BLaER1 treated with 17β-estradiol and CSF1 and Interleukin-3, amounts not matched to agents 10 nM and 100 nM (cell line): Measurements from ENCODE around the gene ZCCHC9.

Experiments
- H3K27ac ChIP-seq, 11 experiments: shearing (Covaris generic); formaldehyde crosslinking; 2 replicates each; pipeline ENCODE4 v1.8.1; 2022
- H3K27me3 ChIP-seq, 11 experiments: shearing (Covaris generic); formaldehyde crosslinking; 2 replicates each; pipeline ENCODE4 v1.8.1; 2022
- H3K36me3 ChIP-seq, 11 experiments: shearing (Covaris generic); formaldehyde crosslinking; 2 replicates each; pipeline ENCODE4 v1.8.1; 2022
- H3K4me1 ChIP-seq, 10 experiments: shearing (Covaris generic); formaldehyde crosslinking; 2 replicates each; pipeline ENCODE4 v1.8.1; 2022
- H3K4me2 ChIP-seq, 11 experiments: shearing (Covaris generic); formaldehyde crosslinking; 2 replicates each; pipeline ENCODE4 v1.8.1; 2022
- H3K4me3 ChIP-seq, 10 experiments: shearing (Covaris generic); formaldehyde crosslinking; 2 replicates each; pipeline ENCODE4 v1.8.1; 2022
- H3K9ac ChIP-seq, 11 experiments: shearing (Covaris generic); formaldehyde crosslinking; 2 replicates each; pipeline ENCODE4 v1.8.1; 2022
- H3K9me3 ChIP-seq, 11 experiments: shearing (Covaris generic); formaldehyde crosslinking; replicated peaks in 1 of 11; 2 replicates each; pipeline ENCODE4 v1.8.1; 2022
- H4K20me1 ChIP-seq, 11 experiments: shearing (Covaris generic); formaldehyde crosslinking; 2 replicates each; pipeline ENCODE4 v1.8.1; 2022
- Cebpa-rat ChIP-seq, 11 experiments: shearing (Covaris generic); IDR thresholded peaks; 2 replicates each; pipeline ENCODE4 v1.8.1; 2022

ZCCHC9 gene

DNA sequence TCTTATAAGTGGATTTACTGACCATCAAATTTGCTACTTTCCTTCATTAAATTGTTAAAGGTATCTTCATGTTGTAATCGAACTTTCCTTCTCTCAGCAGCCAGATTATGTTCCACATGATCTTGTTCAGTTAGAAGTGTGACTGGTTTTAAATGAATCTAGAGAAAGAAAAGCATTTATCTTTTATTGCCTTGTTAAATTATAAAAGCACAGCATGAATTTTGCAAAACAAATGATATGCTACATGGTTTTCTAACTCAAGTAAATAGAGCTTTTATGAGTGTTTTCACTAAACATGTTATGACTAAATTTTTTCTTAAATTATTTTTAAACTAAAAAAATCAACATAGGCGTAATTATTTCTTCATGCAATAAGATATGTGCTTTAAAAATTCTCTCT, 58.5 kb downstream of the ZCCHC9 start:
- Histone ChIP-seq H3K4me3 (no peak overlapping the region), H3K9me3 (no peaks in the 10 kb centered on the region), H3K27ac (no peak overlapping the region), H3K9ac (no peak overlapping the region), H3K4me2 (no peak overlapping the region), H3K27me3 (no peaks in the 10 kb centered on the region), H4K20me1 (no peaks in the 10 kb centered on the region), H3K36me3 (no peaks in the 10 kb centered on the region), H3K4me1 (peaks cover 0 to 10% (median 5%) of the 10 kb centered on the region in 10 experiments; a peak in 8 of 20 replicates)
- no peak for TF ChIP-seq Cebpa-rat (IDR thresholded peaks at IDR 0.05)

DNA sequence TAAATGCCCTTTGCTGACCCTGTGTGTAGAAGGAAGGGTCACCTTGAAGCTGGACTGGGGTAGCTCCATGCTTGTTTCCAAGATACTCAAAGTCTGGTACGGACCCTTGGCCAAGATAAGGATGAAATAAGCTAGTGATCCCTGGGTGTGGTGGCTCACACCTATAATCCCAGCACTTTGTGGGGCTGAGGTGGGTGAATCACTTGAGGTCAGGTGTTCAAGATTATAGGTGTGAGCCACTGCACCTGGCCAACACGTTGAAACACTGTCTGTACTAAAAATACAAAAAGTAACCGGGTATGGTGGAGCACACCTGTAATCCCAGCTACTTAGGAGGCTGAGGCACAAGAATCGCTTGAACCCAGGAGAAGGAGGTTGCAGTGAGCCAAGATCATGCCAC, 59.3 kb downstream of the ZCCHC9 start:
- Histone ChIP-seq H3K36me3 (no peaks in the 10 kb centered on the region), H3K4me2 (no peak overlapping the region), H4K20me1 (no peaks in the 10 kb centered on the region), H3K9me3 (no peaks in the 10 kb centered on the region), H3K4me1 (peaks cover 0 to 10% (median 5%) of the 10 kb centered on the region in 10 experiments; a peak in 8 of 20 replicates), H3K27me3 (no peaks in the 10 kb centered on the region), H3K9ac (no peak overlapping the region), H3K27ac (no peak overlapping the region), H3K4me3 (no peak overlapping the region)
- no peak for TF ChIP-seq Cebpa-rat (IDR thresholded peaks at IDR 0.05)

DNA sequence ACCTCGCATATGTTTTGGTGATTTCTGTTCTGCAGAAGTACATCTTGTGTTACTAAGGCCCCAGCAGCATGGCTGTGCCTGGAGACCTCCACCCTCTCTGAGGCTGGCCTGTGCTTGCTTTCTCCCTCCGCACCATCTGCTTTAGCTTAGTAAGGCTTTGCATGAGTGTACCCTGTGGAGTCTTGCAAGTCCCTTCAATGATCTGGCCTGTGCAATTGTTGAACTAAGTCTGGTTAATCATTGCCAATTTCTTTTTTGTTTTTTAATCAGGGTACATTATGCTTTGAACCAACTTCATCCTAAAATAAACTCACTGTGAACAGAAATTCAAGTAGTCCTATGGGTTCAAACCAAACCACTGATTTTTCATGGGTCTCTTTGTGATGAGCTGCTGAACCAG, 60.2 kb downstream of the ZCCHC9 start:
- no peaks in the 10 kb centered on the region for H3K9me3 ChIP-seq
- H3K4me1 ChIP-seq, result peaks cover 0 to 10% (median 5%) of the 10 kb centered on the region in 10 experiments; a peak in 8 of 20 replicates
- H3K27me3 ChIP-seq, result no peaks in the 10 kb centered on the region
- H3K36me3 ChIP-seq, result no peaks in the 10 kb centered on the region
- no peaks in the 10 kb centered on the region for H4K20me1 ChIP-seq
- H3K9ac ChIP-seq, result no peak overlapping the region
- H3K4me2 ChIP-seq, result no peak overlapping the region
- no peak for TF ChIP-seq Cebpa-rat (IDR thresholded peaks at IDR 0.05)
- no peak overlapping the region for H3K4me3 ChIP-seq
- H3K27ac ChIP-seq, result no peak overlapping the region
